Activated effector memory CD4-positive, alpha-beta T cell treated with anti-CD3 and anti-CD28 coated beads, Interleukin-2, amount 50 U/mL, for 16 hours (primary cell): Measurements from ENCODE around the gene PKP3.

Source experiments
- DNase-seq: peaks from one replicate; pipeline ENCODE4 v3.0.0-alpha.2; 2020

The PKP3 gene

GRCh38 chr11:363443-363805 is 30.6 kb upstream of the PKP3 start:
- DNase-seq, result peak; percentile 14

DNA sequence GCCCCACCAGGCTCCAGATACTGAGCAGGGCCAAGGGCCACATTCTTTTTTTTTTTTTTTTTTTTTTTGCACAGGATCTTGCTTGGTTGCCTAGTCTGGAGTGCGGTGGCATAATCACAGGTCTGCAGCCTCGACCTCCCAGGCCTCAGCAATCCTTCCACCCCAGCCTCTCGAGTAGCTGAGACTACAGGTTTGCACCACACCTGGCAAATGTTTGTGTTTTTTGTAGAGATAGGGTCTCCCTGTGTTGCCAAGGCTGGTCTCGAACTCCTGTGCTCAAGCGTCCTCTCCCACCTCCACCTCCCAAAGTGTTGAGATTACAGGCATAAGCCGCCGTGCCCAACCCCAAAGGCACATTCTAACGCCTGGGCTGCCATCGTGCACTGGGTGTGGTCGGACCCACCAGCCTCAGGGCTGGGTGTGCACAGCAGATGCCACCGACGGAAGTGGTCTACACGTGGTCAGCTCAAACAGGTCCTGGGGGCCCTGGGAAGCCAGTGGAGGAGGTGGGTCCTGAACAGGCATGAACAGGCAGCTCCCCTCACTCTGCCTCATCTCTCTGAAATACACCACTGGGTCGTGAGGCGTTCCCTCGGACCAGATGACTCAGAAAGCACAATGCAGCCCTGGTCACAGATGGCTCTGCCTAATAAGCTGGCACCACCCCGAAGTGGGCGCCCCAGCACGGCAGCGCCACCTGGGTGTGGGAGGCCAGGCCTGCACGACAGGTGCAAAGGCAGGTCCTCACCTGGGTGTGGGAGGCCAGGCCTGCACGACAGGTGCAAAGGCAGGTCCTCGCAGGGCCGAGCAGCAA is 29.9 kb upstream of the PKP3 start:
- DNase-seq, result peak; percentile 88

DNA sequence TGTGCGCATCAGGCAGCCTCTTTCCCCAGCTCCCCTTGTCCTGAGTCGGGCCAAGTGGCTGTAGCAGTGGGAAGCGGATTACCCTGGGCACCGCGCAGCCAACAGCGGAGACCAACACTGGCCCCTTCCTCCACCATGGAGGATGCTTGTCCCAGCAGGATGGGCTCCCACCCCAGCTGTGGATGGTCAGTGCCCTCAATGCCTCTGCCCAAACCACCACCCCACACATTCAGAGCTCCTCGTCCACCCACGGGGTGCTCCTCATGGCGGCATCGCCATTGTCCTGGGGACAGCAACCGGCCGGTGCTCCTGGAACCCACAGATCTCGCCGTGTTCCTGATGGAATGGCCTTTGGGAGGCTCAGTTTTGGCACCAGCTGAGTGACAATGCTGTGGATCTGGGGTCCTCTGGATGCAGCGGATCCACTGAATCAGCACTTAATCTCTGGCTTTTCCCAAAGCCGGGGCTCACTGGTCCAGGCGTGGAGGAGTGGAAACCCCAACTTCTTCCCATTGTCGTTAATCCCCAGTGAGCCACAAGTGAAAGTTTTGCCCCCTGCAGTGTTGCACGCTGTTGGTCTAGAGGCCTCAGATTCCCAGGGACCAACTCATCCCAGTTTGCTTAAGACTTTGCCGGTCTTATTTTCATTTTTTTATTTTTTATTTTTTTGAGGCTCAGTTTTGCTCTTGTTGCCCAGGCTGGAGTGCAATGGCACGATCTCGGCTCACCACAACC is 28.9 kb upstream of the PKP3 start:
- DNase-seq, result peak; percentile 54

DNA sequence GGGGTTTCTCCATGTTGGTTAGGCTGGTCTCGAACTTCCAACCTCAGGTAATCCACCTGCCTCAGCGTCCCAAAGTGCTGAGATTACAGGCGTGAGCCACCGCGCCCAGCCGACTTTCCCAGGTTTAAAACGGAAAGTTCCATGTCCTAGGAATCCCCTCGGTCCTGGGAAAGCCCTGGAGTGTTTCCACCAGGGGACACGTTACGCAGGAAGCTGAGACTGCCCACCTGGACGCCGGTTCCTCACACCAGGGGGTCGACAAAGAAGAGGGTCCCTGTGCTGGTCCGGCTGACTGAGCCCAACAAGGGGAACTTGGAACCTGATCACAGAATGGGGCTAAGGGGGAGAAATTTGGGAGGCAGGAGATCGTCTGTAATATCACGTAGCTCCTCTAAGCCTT is 28.2 kb upstream of the PKP3 start:
- no peak for DNase-seq

DNA sequence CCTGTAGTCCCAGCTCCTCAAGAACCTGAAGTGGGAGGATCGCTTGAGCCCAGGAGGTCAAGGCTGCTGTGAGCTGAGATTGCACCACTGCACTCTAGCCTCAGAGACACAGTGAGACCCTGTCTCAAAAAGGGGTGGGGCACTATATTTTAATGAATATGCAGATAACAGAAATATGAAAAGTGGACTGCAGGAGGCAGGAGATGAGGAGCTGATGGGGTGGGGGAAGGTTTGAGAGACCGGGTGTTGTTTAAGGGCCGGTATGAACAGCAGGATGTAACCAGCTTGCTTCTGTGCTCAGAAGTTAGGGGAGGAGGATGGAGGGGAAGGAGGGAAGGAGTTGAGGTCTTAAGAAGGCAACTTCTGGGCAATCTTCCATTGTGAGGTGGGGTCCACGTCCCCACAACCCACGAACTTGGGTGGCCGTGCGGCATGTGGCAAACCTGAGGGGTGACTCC is 26.0 kb upstream of the PKP3 start:
- no peak for DNase-seq

DNA sequence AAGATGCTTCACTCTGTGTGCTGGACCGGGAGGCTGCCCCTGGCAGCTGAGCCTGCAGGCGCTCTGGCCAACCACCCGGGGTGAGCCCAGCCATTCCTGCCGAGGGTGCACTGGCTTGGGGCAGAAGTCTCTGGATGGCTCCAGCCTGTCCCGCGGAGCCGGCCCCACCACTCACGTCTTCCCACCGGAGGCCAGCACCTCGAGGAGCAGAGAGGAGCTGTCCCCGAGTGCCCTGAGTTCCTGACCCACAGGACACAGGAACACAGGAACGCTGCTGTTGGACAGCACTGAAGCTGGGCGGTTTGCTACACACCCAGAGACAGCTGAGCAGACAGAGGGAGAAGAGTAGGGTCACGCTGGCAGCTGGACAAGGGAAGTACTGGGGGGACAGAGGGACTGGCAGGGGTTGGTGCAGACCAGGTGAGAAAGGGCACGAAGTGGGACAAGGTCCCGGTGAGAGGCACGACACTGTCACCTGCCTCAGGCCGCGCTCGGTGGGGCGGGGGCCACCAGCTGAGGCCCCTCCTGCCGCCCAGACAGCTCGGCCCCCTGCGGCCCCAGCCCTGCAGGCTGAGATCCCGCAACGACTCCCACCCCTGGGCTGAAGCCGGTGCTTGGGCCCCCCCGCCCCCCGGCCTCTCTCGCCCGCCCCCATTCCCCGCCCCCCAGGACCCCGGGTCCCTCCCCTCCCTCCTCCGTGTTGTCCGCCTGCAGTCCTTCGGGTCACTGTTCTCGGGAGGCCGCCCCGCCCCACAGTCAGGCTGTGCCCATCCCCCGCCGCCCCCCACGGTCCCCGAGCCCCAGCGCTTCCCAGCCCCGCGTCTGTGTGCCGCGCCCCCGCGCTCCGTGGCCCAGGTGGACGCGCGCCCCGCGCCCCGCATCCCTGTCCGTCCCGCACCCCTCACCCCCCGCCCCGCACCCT is 25.3 kb upstream of the PKP3 start:
- DNase-seq, result no peak

- peak; percentile 75 for DNase-seq
Observed at GRCh38 chr11:369336-370018, 24.5 kb upstream of the PKP3 start, which contains the start of gene B4GALNT4. TSS of gene B4GALNT4 (plus strand) at chr11:369499. CDS start at chr11:369804, 305 bp downstream.

DNA sequence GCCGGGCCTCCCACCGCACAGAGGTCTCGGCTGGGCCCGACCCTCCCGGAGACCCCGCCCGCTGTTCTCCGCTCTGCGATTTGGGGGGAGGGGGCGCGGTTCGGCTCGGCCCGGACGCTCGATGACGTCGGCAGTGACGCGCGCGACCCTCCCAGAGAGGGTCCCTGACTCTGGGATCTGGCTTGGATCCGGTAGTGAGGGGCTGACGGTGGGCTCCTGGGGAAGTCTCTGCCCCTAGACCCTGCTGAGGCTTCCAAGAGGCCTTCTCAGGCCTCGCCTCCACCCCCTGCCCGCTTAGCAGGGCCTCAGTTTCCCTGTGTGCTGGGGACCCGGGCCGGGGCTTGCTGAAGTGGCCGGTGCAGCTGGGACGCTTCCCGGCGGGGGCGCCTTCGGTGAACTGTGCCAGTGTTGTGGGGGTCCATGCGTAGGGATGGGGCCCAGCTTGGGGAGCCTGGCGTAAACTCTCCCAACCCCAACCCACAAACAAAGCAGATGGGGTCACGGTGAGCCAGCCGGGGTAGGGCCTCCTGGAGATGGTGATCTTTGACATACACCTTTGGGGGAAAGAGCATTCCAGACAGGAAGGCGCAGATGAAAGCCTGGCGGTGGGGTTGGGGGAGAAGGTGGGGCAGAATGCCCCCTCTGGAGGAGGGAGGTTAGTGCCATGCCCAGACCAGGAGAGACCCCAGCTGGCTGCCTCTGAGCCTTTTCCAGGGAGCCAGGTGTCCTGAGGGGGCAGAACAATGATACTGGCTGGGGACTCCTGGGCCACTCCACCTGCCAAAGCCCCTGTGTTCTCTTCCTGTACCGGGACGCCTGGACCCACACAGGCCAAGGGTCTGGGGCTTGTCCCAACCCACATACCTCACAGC is 23.7 kb upstream of the PKP3 start:
- DNase-seq, result no peak

DNA sequence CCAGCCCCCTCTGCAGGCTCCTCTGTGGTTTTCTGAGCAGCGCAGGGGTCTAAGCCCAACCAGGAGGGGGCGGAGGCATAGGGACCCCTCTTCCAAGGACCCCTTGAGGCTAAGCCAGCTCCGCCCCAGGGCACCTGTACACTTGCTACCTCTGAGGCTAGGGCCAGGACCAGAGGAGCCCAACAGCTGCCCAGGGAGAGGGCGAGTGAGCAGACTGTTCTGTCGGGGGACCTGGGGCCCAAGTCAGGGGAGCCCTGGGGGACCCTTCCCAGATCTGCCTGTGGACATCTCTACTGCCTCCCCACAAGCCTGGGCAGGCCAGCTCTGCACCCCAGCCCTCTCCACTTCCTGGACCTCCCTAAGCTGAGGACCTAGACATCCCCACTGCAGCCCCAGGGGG is 23.0 kb upstream of the PKP3 start:
- no peak for DNase-seq

- DNase-seq, result no peak
Observed at GRCh38 chr11:371716-372590, 22.1 kb upstream of the PKP3 start.

DNA sequence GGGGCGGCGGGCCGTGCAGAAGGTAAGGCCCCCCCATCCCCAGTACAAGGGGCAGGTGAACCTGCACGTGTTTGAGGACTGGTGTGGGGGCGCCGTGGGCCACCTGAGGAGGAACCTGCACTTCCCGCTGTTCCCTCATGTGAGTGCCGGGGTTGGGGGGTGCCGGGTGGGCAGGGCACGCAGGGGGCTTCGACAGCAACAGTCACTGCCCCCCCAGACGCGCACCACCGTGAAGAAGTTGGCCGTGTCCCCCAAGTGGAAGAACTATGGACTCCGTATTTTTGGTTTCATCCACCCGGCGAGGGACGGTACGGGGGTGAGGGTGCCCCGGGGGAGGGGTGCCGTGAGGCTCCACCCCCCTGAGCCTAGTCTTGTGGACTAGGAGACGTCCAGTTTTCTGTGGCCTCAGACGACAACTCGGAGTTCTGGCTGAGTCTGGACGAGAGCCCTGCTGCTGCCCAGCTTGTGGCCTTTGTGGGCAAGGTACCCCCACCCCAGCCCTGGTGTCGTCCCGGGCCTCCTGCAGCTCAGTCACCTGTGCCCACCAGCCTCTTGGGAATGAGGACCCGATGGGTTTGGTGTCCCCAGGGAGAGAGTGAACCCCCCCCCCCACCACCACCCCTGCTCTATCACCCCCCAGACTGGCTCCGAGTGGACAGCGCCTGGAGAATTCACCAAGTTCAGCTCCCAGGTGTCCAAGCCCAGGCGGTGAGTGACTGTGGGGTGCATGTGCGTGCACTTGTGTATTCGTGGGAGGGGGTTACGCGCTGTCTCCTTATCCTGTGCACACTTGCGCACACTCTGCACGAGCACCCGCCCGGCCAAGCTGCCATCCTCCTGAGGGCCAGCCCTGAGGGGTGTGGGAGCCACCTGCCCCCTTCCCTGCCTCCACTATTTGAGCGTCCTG is 20.9 kb upstream of the PKP3 start:
- DNase-seq, result no peak

- DNase-seq, result no peak
Observed at GRCh38 chr11:373716-374551, 20.1 kb upstream of the PKP3 start.

DNA sequence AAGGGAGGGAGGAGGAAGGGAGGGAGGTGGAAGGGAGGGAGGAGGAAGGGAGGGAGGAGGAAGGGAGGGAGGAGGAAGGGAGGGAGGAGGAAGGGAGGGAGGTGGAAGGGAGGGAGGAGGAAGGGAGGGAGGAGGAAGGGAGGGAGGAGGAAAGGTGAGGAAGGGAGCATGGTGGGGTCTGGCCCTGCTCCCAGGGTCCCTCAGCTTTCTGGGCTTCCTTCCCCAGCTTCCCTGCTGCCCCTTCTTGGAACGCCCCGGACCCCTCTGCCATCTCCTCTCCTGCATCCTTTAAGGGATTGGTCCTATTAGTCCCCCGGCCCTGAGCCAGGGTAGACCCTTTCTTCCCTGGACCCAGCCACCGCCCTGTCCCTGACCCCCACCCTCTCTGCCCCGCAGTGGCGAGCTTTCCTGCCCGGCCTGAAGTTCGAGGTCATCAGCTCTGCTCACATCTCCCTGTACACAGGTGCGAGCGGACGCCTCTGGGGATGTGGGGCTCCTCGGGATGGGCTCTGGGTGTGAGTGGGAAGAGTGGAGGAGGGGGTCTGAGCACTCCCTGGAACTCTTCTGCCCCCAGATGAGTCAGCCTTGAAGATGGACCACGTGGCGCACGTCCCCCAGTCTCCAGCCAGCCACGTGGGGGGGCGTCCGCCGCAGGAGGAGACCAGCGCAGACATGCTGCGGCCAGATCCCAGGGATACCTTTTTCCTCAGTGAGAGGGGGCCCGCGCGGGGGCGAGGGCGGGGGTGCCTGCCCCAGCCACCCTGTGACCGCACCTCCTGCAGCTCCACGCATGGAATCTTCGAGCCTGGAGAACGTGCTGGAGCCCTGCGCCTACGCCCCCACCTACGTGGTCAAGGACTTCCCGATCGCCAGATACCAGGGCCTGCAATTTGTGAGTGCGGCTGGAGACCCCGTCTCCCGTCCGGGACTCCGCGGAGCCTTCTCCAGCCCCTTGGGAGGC is 18.7 kb upstream of the PKP3 start:
- no peak for DNase-seq

- no peak for DNase-seq
Observed at GRCh38 chr11:376531-377173, 17.4 kb upstream of the PKP3 start.

DNA sequence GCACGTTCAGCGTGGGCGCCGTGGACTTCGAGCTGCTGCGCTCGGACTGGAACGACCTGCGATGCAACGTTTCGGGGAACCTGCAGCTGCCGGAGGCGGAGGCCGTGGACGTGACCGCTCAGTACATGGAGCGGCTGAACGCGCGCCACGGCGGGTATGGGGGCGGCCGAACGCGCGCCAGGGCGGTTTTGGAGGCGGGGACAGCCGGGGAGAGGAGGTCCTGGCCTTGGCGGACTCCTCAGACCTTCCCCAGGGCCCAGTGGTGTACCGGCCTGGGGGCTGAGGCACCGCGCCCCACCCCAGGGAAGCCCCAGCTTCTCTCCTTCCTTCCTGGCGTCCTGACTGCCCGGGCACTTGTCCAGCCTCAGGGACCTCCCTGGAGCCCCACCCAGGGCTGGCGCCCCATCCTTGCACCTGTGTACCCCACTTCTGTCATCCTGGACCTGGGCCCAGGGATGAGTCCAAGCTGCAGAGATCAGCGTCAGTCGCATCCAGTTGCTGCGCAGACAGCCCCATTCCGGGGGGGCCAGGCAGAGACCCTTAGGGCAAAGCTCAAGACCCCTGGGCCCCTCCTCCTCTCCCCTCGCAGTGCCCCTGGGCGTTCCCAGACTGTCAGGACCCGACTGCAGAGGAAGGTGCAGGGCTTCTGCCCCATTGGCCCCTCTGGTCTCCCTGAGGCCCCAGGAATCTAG is 16.7 kb upstream of the PKP3 start:
- DNase-seq, result no peak

DNA sequence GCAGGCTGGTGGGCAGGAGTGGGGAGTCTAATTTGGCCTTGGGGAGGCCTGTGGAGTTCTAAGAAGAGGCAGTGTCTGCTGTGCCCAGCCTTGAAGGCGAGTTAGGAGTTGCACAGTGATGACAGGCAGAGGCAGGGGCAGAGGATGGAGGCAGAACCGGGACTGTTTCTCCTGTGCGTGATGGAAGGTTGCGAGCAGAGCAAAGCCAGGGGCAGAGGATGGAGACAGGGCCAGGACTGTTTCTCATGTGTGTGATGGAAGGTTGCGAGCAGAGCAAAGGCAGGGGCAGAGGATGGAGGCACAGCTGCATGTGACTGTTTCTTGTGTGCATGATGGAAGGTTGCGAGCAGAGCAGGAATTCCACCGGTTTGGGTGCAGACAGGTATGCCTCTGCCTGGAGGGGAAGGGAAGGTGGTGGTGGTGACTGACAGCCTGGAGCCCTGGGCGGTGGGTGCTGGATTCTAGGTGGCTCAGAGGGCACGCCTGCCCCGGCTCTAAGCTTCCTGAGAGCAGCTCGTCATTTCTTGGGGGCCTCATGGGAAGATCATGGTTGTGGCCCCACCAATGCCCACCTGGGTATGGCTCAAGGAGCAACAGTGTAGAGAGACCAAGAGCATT is 16.0 kb upstream of the PKP3 start:
- no peak for DNase-seq
